GM03348 (cell line): ENCODE results near the gene TMEM187.
"Not testable (repeated sequence)": the region's sequence is repeated elsewhere in the genome, so short reads cannot be mapped to it uniquely, and the experiment has no call there.

Experiments used
- DNase-seq: peaks from one replicate; pipeline ENCODE4 v3.0.0; 2012; ENCODE audit warnings: low spot score

Gene TMEM187

GRCh38 chrX:153971450-153972367 is 845 bp upstream of the TMEM187 start, which contains the start of gene HCFC1:
HCFC1 (minus strand) TSS chrX:153971818; CDS start chrX:153970840, 978 bp downstream.
- peak; percentile 84 for DNase-seq

- DNase-seq, result no peak
These were observed 811 bp downstream of the TMEM187 start for GRCh38 chrX:153973127-153974002.

- DNase-seq, result no peak
These were observed 1.6 kb downstream of the TMEM187 start for GRCh38 chrX:153974003-153974725.

- DNase-seq, result no peak
These were observed 2.3 kb downstream of the TMEM187 start for GRCh38 chrX:153974726-153975286.

- not testable (repeated sequence) for DNase-seq
These were observed 7.8 kb downstream of the TMEM187 start for GRCh38 chrX:153980394-153980793.

GRCh38 chrX:153981231-153981630 is 8.7 kb downstream of the TMEM187 start:
- no peak for DNase-seq

GRCh38 chrX:153981771-153982533 is 9.4 kb downstream of the TMEM187 start:
- DNase-seq, result no peak

GRCh38 chrX:153983321-153983801 is 10.8 kb downstream of the TMEM187 start:
- no peak for DNase-seq

- no peak for DNase-seq
These were observed 12.0 kb downstream of the TMEM187 start for GRCh38 chrX:153984351-153985178.

GRCh38 chrX:153988493-153988892 is 15.9 kb downstream of the TMEM187 start:
- no peak for DNase-seq

- no peak for DNase-seq
These were observed 17.6 kb downstream of the TMEM187 start for GRCh38 chrX:153989973-153990655.

GRCh38 chrX:153991013-153991580 is 18.5 kb downstream of the TMEM187 start:
- no peak for DNase-seq

- DNase-seq, result no peak
These were observed 19.6 kb downstream of the TMEM187 start for GRCh38 chrX:153992180-153992579.

- DNase-seq, result no peak
These were observed 20.5 kb downstream of the TMEM187 start for GRCh38 chrX:153993079-153993478.

- no peak for DNase-seq
These were observed 21.4 kb downstream of the TMEM187 start for GRCh38 chrX:153993978-153994377.

GRCh38 chrX:153994398-153994797 is 21.8 kb downstream of the TMEM187 start:
- not testable (repeated sequence) for DNase-seq

GRCh38 chrX:153995504-153995903 is 22.9 kb downstream of the TMEM187 start:
- DNase-seq, result no peak

GRCh38 chrX:153999359-154000037 is 26.9 kb downstream of the TMEM187 start:
- DNase-seq, result no peak
